Tibial nerve (tissue), 3 donors: ENCODE measurements around the gene DYNC1H1.

Experiments used
- CTCF ChIP-seq, 5 experiments: fragments of 200-600 bp in 3 of 5; fragments of 450-650 bp in 2 of 5; sonication (generic) in 3 of 5; IDR thresholded peaks; one replicate each; pipeline ENCODE4 v1.5.1; 2016 to 2019; ENCODE audit warnings: antibody characterized with exemption in 5 of 5, mild to moderate bottlenecking in 3 of 5, moderate library complexity in 2 of 5
- POLR2A ChIP-seq, 2 donors: fragments of 450-650 bp; IDR thresholded peaks; one replicate each; pipeline ENCODE4 v1.6.1; 2017; ENCODE audit warnings: antibody characterized with exemption in 2 of 2, mild to moderate bottlenecking in 2 of 2, moderate library complexity in 2 of 2

- TF ChIP-seq POLR2A (IDR thresholded peaks at IDR 0.05) (no peak), CTCF (IDR thresholded peaks at IDR 0.05) (no peak)
These were observed 46.0 kb upstream of the DYNC1H1 start for GRCh38 chr14:101918065-101918989.
